ENCODE data around the gene NLGN2.

GRCh38 chr17:7435676-7436555 is 28.3 kb downstream of the NLGN2 start:
- peak; percentile 4 to 20 (median 13); a peak in 2 of 4 replicates for TF ChIP-seq CTCF (IDR thresholded peaks at IDR 0.05; ENCODE audit: control extremely low read depth in 1 of 3, insufficient read depth in 1 of 3, low read depth in 1 of 3, low read length in 3 of 3)
- TF ChIP-seq EZH2 (IDR thresholded peaks at IDR 0.05; ENCODE audit: low read depth, low read length, severe bottlenecking) = no peak
- TF ChIP-seq USF2 (IDR thresholded peaks at IDR 0.05; ENCODE audit: low read length) = 0 out of 2 replicates have a peak, but pooled peaks have one; percentile 5
- no peak for TF ChIP-seq EP300 (IDR thresholded peaks at IDR 0.05; ENCODE audit: borderline replicate concordance in 1 of 2, low read depth in 2 of 2, low read length in 2 of 2)
- TF ChIP-seq TCF12 (IDR thresholded peaks at IDR 0.05; ENCODE audit: low read depth, low read length) = no peak
- no peak; a peak in 1 of 4 replicates for TF ChIP-seq RAD21 (IDR thresholded peaks at IDR 0.05 in 1 of 2, conservative IDR thresholded peaks at IDR 0.05 in 1 of 2; ENCODE audit: low read depth in 2 of 2, low read length in 2 of 2)
- no peak for TF ChIP-seq CBX5 (IDR thresholded peaks at IDR 0.05; ENCODE audit: low read depth, low read length)
